T-cell (primary cell): ENCODE measurements around the gene DGCR2. TPM values are rescaled to one million over a fixed set of nuclear protein-coding genes. Genes with fewer than 3 reads are reported as not detected.
"Not testable (repeated sequence)": the region's sequence is repeated elsewhere in the genome, so short reads cannot be mapped to it uniquely, and the experiment has no call there.

ENCODE experiments used
- ATAC-seq, 4 experiments: fragments of 200-7000 bp in 3 of 4; fragments of 150-1000 bp in 1 of 4; cut with Tn5 transposase; replicated peaks in 1 of 4; 1 replicate in 3 of 4; 2 replicates in 1 of 4; pipeline ENCODE4 v1.10.0; 2021; ENCODE audit warnings: moderate library complexity in 3 of 4, mild to moderate bottlenecking in 2 of 4, moderate number of reproducible peaks in 1 of 4
- CTCF ChIA-PET, 2 donors: fragments of 300-600 bp; sonication (Branson Sonifier 250); formaldehyde crosslinking; loops; one replicate each; lab custom pipeline; 2022; ENCODE audit warnings: antibody characterized with exemption in 2 of 2; lab: Charles Lee
- POLR2A ChIA-PET, 2 donors: fragments of 300-600 bp; sonication (Branson Sonifier 250); formaldehyde crosslinking; loops; one replicate each; lab custom pipeline; 2022; ENCODE audit warnings: antibody characterized with exemption in 2 of 2; lab: Charles Lee
- DNase-seq, 35 experiments: peaks; one replicate each; pipeline versions ENCODE4 v3.0.0 to v3.0.0-alpha.2; 2013 to 2023
- H3K27ac ChIP-seq: one replicate; pipeline ENCODE4 v1.5.1; 2013; ENCODE audit warnings: low read length
- H3K27me3 ChIP-seq, 2 experiments: replicated peaks in 1 of 2; 1 replicate in 1 of 2; 2 replicates in 1 of 2; pipeline versions ENCODE4 v1.6.1 to v1.7.0; 2013; ENCODE audit warnings: low read length in 1 of 2, mixed read lengths in 1 of 2; ENCODE audit not compliant: control insufficient read depth in 2 of 2, insufficient read depth in 2 of 2; ENCODE audit errors: extremely low read depth in 1 of 2
- H3K36me3 ChIP-seq, 2 donors: 1 replicate in 1 of 2; 2 replicates in 1 of 2; pipeline versions ENCODE4 v1.6.1 to v1.7.0; 2013; ENCODE audit warnings: low read length in 1 of 2; ENCODE audit not compliant: control insufficient read depth in 2 of 2, insufficient read depth in 1 of 2; ENCODE audit errors: extremely low read depth in 1 of 2
- H3K4me1 ChIP-seq, 2 experiments: 1 replicate in 1 of 2; 2 replicates in 1 of 2; pipeline versions ENCODE4 v1.6.1 to v1.7.0; 2013; ENCODE audit warnings: low read length in 2 of 2, mixed read lengths in 1 of 2; ENCODE audit not compliant: insufficient read depth in 2 of 2, control insufficient read depth in 1 of 2; ENCODE audit errors: extremely low read depth in 1 of 2
- H3K4me3 ChIP-seq, 2 donors: 1 replicate in 1 of 2; 2 replicates in 1 of 2; pipeline versions ENCODE4 v1.5.1 to v1.7.0; 2013; ENCODE audit warnings: mild to moderate bottlenecking in 2 of 2, low read length in 1 of 2, moderate library complexity in 1 of 2; ENCODE audit not compliant: control insufficient read depth in 1 of 2; ENCODE audit errors: extremely low read depth in 1 of 2
- H3K9me3 ChIP-seq: 2 replicates; pipeline ENCODE4 v1.7.0; 2013
- H3K27ac Mint-ChIP-seq, 2 donors: one replicate each; pipeline ENCODE4 v1.8.0; 2020 to 2021; ENCODE audit warnings: mild to moderate bottlenecking in 2 of 2, mixed read lengths in 2 of 2
- H3K27me3 Mint-ChIP-seq, 2 donors: one replicate each; pipeline ENCODE4 v1.8.0; 2021 to 2022; ENCODE audit warnings: mixed read lengths in 2 of 2
- H3K36me3 Mint-ChIP-seq: one replicate; pipeline ENCODE4 v1.8.0; 2021; ENCODE audit warnings: mixed read lengths
- H3K4me1 Mint-ChIP-seq, 3 donors: one replicate each; pipeline ENCODE4 v1.8.0; 2020 to 2022; ENCODE audit warnings: mixed read lengths in 3 of 3, mild to moderate bottlenecking in 1 of 3
- H3K4me3 Mint-ChIP-seq, 3 donors: one replicate each; pipeline ENCODE4 v1.8.0; 2020 to 2022; ENCODE audit warnings: mild to moderate bottlenecking in 3 of 3, mixed read lengths in 3 of 3, moderate library complexity in 3 of 3
- H3K9me3 Mint-ChIP-seq, 3 donors: one replicate each; pipeline ENCODE4 v1.8.0; 2020 to 2022; ENCODE audit warnings: mixed read lengths in 3 of 3
- WGBS: methylation state at CpG from one replicate; pipeline ENCODE4 v1.1.5; 2013; ENCODE audit warnings: missing lambda C conversion rate; ENCODE audit not compliant: insufficient coverage; 5-methylcytosine and 5-hydroxymethylcytosine counted together
- total RNA-seq, 35 experiments: library from RNA in 6 of 35; stranded (reverse) in 6 of 35; fragments of 120-200 nt in 1 of 35; gene quantifications; one replicate each; pipeline versions ENCODE4 v1.2.1 to v1.2.4 and lab custom pipeline; 2013 to 2026

DGCR2 gene
- total RNA-seq, 5 donors from 2014 or later (not counting 1 experiment from before 2014, with no cell fraction given), result 50.9 to 79.2 (median 71.5) TPM

DNA sequence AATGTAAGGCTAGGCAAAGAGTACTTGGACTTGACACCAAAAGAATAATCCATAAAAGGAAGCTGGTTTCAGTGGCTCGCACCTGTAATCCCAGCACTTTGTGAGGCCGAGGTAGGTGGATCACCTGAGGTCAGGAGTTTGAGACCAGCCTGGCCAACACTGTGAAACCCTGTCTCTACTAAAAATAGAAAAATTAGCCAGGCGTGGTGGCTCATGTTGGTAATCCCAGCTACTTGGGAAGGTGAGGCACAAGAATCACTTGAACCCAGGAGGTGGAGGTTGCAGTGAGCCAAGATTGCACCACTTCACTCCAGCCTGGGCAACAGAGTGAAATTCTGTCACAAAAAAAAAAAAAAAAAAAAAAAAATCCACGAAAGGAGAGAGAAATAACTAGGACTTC is 71.4 kb downstream of the DGCR2 start:
- H3K4me1 Mint-ChIP-seq, result peaks cover 4 to 16% (median 6%) of the 10 kb centered on the region in 3 donors
- H3K9me3 Mint-ChIP-seq, result not testable (repeated sequence)

DNA sequence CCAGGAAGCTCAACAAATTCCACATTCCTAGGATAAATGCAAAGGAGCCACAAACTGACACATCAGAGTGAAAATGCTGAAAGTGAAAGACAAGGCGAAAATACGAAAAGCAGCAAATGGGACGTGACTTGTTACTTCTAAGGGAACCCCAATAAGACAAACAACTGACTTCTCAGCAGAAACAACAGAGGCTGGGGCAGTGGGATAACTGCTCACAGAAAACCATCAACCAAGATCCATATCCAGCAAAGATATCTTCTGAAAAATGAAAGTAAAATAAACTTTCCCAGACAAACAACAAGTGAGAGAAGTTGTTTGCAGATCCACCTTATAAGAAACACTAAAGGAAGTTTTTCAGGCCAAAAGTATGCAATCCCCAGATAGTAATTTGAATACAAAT is 72.1 kb downstream of the DGCR2 start:
- CTCF ChIA-PET, result no interaction called here
- Mint-ChIP-seq H3K27ac (no peak overlapping the region), H3K4me3 (no peak overlapping the region), H3K36me3 (peaks cover 53% of the 10 kb centered on the region), H3K9me3 (no peaks in the 10 kb centered on the region), H3K4me1 (peaks cover 4 to 16% (median 6%) of the 10 kb centered on the region in 3 donors), H3K27me3 (no peaks in the 10 kb centered on the region)
- ATAC-seq (no peak), DNase-seq (no peak)
- Histone ChIP-seq H3K9me3 (no peaks in the 10 kb centered on the region), H3K36me3 (peaks cover 25 to 79% of the 10 kb centered on the region in 2 donors), H3K27ac (no peak overlapping the region), H3K27me3 (no peaks in the 10 kb centered on the region), H3K4me1 (no peaks in the 10 kb centered on the region), H3K4me3 (no peak overlapping the region)
- 70% methylated on average over 2 of the region's 3 CpGs for WGBS
- POLR2A ChIA-PET, result no interaction called here

More for the DNA sequence above, 71.4 kb downstream of the DGCR2 start:
- H3K4me3 Mint-ChIP-seq, H3K27ac ChIP-seq, DNase-seq, H3K4me3 ChIP-seq, H3K27ac Mint-ChIP-seq, H3K4me1 ChIP-seq, H3K27me3 Mint-ChIP-seq, H3K9me3 ChIP-seq, H3K27me3 ChIP-seq, ATAC-seq: not testable (repeated sequence)
- CTCF ChIA-PET, result interaction anchor here in 1 of 2 donors (0.7 kb wide), 1 partner anchor 27 kb away, joined by 5 read pairs; no protein-coding TSS in a partner anchor
- 100% methylated on average over 2 of the region's 4 CpGs for WGBS
- POLR2A ChIA-PET, result interaction anchor here in 1 of 2 donors (0.7 kb wide), 1 partner anchor 51 kb away, joined by 14 read pairs; no protein-coding TSS in a partner anchor
- H3K36me3 Mint-ChIP-seq, result peaks cover 49% of the 10 kb centered on the region
- H3K36me3 ChIP-seq, result peaks cover 25 to 72% of the 10 kb centered on the region in 2 donors

GRCh38 chr22:19048531-19048930 is 73.7 kb downstream of the DGCR2 start:
- H3K4me1 Mint-ChIP-seq, result peaks cover 3 to 6% (median 4%) of the 10 kb centered on the region in 3 donors
- H3K4me3 Mint-ChIP-seq, result no peak overlapping the region
- no peak for DNase-seq
- no peak overlapping the region for H3K27ac Mint-ChIP-seq
- H3K36me3 Mint-ChIP-seq, result peaks cover 54% of the 10 kb centered on the region
- POLR2A ChIA-PET, result no interaction called here
- no peak overlapping the region for H3K27ac ChIP-seq
- no peak for ATAC-seq
- H3K4me3 ChIP-seq, result no peak overlapping the region
- H3K27me3 Mint-ChIP-seq, result no peaks in the 10 kb centered on the region
- no peaks in the 10 kb centered on the region for H3K4me1 ChIP-seq
- H3K9me3 Mint-ChIP-seq, result no peaks in the 10 kb centered on the region
- 100% methylated on average over 2 of the region's 5 CpGs for WGBS
- H3K27me3 ChIP-seq, result no peaks in the 10 kb centered on the region
- CTCF ChIA-PET, result no interaction called here
- H3K9me3 ChIP-seq, result no peaks in the 10 kb centered on the region
- H3K36me3 ChIP-seq, result peaks cover 30 to 87% of the 10 kb centered on the region in 2 donors

GRCh38 chr22:19047993-19048392 is 74.2 kb downstream of the DGCR2 start:
- ChIA-PET POLR2A (no interaction called here), CTCF (no interaction called here)
- peaks cover 30 to 87% of the 10 kb centered on the region in 2 donors for H3K36me3 ChIP-seq
- H3K27ac ChIP-seq, result no peak overlapping the region
- no peak overlapping the region for H3K4me3 ChIP-seq
- Mint-ChIP-seq H3K36me3 (peaks cover 56% of the 10 kb centered on the region), H3K4me1 (peaks cover 0 to 6% (median 0%) of the 10 kb centered on the region in 3 donors), H3K27ac (no peak overlapping the region), H3K27me3 (no peaks in the 10 kb centered on the region), H3K4me3 (no peak overlapping the region), H3K9me3 (no peaks in the 10 kb centered on the region)
- no peaks in the 10 kb centered on the region for H3K9me3 ChIP-seq
- DNase-seq (no peak), ATAC-seq (no peak)
- no peaks in the 10 kb centered on the region for H3K4me1 ChIP-seq
- H3K27me3 ChIP-seq, result no peaks in the 10 kb centered on the region
- 97% methylated on average over 8 of the region's 11 CpGs for WGBS

DNA sequence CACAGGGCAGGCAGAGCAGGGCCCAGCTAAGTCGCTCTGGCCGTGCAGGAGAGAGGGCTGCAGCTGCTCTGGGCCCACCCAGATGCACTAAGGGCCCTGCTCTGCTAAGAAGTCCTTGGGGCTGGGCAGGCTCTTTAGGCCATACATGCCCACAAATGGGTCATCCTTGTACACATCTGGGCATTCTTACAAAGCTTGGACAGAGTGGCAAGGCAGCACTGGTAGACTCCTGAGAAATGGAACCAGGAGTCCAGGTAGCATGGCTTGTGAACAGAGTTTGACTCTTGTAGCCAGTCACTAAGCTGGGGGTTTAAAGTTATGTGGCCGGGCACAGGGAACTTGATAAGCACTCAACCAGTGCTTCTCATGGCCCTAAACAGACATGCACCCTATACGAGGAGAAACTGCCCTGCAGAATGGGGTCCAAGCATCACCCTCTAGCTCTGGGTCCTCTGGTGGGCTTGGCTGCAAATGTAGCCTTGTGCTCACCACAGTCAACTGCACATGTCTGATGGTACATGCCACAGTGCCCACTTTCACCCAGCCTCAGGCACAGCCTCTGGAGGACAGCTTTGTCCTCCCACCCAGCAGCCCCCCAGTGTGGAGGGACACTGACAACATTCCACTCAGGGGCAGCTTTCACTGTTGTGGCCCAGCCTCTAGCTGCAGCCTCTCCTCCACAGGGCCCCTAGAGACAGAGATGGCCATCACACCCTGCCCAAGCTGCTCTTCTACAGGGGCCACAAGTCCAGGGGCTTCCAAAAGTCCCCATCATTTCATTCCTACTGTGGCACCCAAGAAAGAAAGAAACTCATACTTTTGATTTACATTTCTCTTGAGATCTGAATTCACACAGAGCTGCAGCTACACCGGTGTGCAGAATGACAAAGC is 75.2 kb downstream of the DGCR2 start:
- Mint-ChIP-seq H3K4me1 (peaks cover 0 to 6% (median 0%) of the 10 kb centered on the region in 3 donors), H3K4me3 (no peak overlapping the region), H3K9me3 (no peaks in the 10 kb centered on the region), H3K36me3 (peaks cover 53% of the 10 kb centered on the region), H3K27me3 (no peaks in the 10 kb centered on the region), H3K27ac (no peak overlapping the region)
- 97% methylated on average over 5 of the region's 5 CpGs for WGBS
- H3K4me3 ChIP-seq, result no peak overlapping the region
- ATAC-seq (no peak), DNase-seq (no peak)
- H3K27me3 ChIP-seq, result no peaks in the 10 kb centered on the region
- H3K4me1 ChIP-seq, result no peaks in the 10 kb centered on the region
- no peaks in the 10 kb centered on the region for H3K9me3 ChIP-seq
- no peak overlapping the region for H3K27ac ChIP-seq
- POLR2A ChIA-PET, result no interaction called here
- peaks cover 28 to 90% of the 10 kb centered on the region in 2 donors for H3K36me3 ChIP-seq
- CTCF ChIA-PET, result interaction anchor here in 1 of 2 donors (0.8 kb wide), 1 partner anchor 581 kb away, joined by 4 read pairs; no protein-coding TSS in a partner anchor

DNA sequence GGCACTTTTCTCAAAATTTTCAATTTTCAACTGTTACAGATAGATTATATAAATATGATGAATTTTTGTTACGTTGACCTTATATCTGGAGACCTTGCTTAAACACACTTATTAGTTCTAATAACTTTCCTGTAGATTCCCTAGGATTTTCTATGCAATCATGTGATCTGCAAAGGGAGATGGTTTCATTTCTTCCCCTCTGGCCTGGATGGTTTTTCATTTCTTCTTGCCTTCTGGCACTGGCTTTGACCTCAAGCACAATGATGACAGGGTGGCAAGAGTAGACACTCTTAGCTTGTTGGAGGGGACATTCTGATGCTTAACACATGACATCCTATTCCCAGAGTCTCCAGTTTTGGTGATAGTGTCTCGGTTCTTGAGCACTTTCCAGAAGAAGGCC is 75.9 kb downstream of the DGCR2 start:
- ChIA-PET POLR2A (no interaction called here), CTCF (interaction anchor here in 1 of 2 donors (0.8 kb wide), 1 partner anchor 582 kb away, joined by 4 read pairs; no protein-coding TSS in a partner anchor)
- H3K9me3 ChIP-seq, result no peaks in the 10 kb centered on the region
- peaks cover 31 to 90% of the 10 kb centered on the region in 2 donors for H3K36me3 ChIP-seq
- Mint-ChIP-seq H3K36me3 (peaks cover 51% of the 10 kb centered on the region), H3K27ac (no peak overlapping the region), H3K9me3 (no peaks in the 10 kb centered on the region), H3K4me1 (peaks cover 0 to 2% (median 0%) of the 10 kb centered on the region in 3 donors), H3K4me3 (no peak overlapping the region), H3K27me3 (no peaks in the 10 kb centered on the region)
- no CpG with 5 or more reads among the region's 2 CpGs for WGBS
- no peak overlapping the region for H3K4me3 ChIP-seq
- ATAC-seq (no peak), DNase-seq (no peak)
- no peaks in the 10 kb centered on the region for H3K27me3 ChIP-seq
- no peaks in the 10 kb centered on the region for H3K4me1 ChIP-seq
- H3K27ac ChIP-seq, result no peak overlapping the region
